ENCODE results near the gene ZIC1. TPM values are rescaled to one million over a fixed set of nuclear protein-coding genes. Genes with fewer than 3 reads are reported as not detected.

The ZIC1 gene
- total and polyA plus RNA-seq, 2 of the 4 experiments (the other 2 are of a cell fraction) = not detected

GRCh38 chr3:147422196-147422595 lies 13.0 kb downstream of the ZIC1 start:
- no peak overlapping the region for H3K14ac ChIP-seq (replicated peaks; ENCODE audit: low read depth, low read length)
- ChIA-PET CTCF (no interaction called here), POLR2A (ENCODE audit: unreplicated experiment) (no interaction called here)
- no peaks in the 10 kb centered on the region for H3K4me1 ChIP-seq (ENCODE audit: control insufficient read depth, insufficient read depth, low read length)
- H3K9me3 ChIP-seq (ENCODE audit: control insufficient read depth, insufficient read depth, low read length) = peaks cover 20% of the 10 kb centered on the region
- H3K27me3 ChIP-seq (ENCODE audit: control insufficient read depth, insufficient read depth, low read length) = peaks cover 75% of the 10 kb centered on the region
- H4K5ac ChIP-seq (ENCODE audit: low read depth, low read length) = no peak overlapping the region
- no peaks in the 10 kb centered on the region for H3K36me3 ChIP-seq (ENCODE audit: control insufficient read depth, insufficient read depth, low read length)
- no peak overlapping the region for H3K4me3 ChIP-seq (ENCODE audit: insufficient read depth, low read depth, low read length)
- H2AK9ac ChIP-seq (replicated peaks; ENCODE audit: low read depth, low read length, poor library complexity) = no peak overlapping the region
- H3K56ac ChIP-seq (ENCODE audit: extremely low read depth, insufficient read depth, low read length) = no peak overlapping the region
- H3K9ac ChIP-seq (ENCODE audit: low read depth, low read length) = no peak overlapping the region
- dilution Hi-C loops (cut with HindIII; ENCODE audit: low sequenced_read_pairs, unreplicated experiment) (no loop called here), intact Hi-C loops (cut with micrococcal nuclease) (no loop called here), in situ Hi-C loops (cut with MboI; ENCODE audit: low sequenced_read_pairs) (no loop called here)
- no TSS peak for BruUV-seq (replicated peaks)
- H2BK120ac ChIP-seq (ENCODE audit: low read depth, low read length) = no peak overlapping the region
- H3K4ac ChIP-seq (ENCODE audit: low read depth, low read length) = no peak overlapping the region
- H4K91ac ChIP-seq (ENCODE audit: insufficient read depth, low read depth, low read length) = no peak overlapping the region
- no peak overlapping the region for H3K27ac ChIP-seq (ENCODE audit: insufficient read depth, low read length)
- no peak overlapping the region for H3K23ac ChIP-seq (ENCODE audit: low read depth, low read length)
- no peak overlapping the region for H2AK5ac ChIP-seq (ENCODE audit: low read depth, low read length)
- no peak overlapping the region for H2BK15ac ChIP-seq (ENCODE audit: low read depth, low read length)
- H4K8ac ChIP-seq (ENCODE audit: low read depth in 2 of 2, low read length in 2 of 2) = no peak overlapping the region
- H4K20me1 ChIP-seq (ENCODE audit: insufficient read depth, low read length) = no peaks in the 10 kb centered on the region
- H3K18ac ChIP-seq (ENCODE audit: low read depth, low read length) = no peak overlapping the region
- H2BK20ac ChIP-seq (ENCODE audit: low read depth, low read length) = no peak overlapping the region
- DNase-seq (no peak), ATAC-seq (ENCODE audit: low read depth) (no peak)
- H2AFZ ChIP-seq (replicated peaks; ENCODE audit: low read length, poor library complexity) = no peak overlapping the region
- 8% methylated on average over 2 of the region's 15 CpGs; no CpG with 5 or more reads in 1 of the 2 experiments for WGBS, 2 experiments (ENCODE audit: extremely low coverage in 2 of 2, insufficient read length in 1 of 2)
- no peaks in the 10 kb centered on the region for H3K9me1 ChIP-seq (ENCODE audit: insufficient read depth, low read length)
- no peak overlapping the region for H3K4me2 ChIP-seq (ENCODE audit: low read depth, low read length)
- H3K79me1 ChIP-seq (ENCODE audit: low read depth in 1 of 2, low read length in 2 of 2) = no peaks in the 10 kb centered on the region
- TF ChIP-seq CTCF (conservative IDR thresholded peaks at IDR 0.05; ENCODE audit: low read depth, low read length) (no peak), SMC3 (IDR thresholded peaks at IDR 0.05; ENCODE audit: low read depth, low read length) (no peak), BHLHE40 (IDR thresholded peaks at IDR 0.05; ENCODE audit: low read depth, low read length) (no peak), MAFK (IDR thresholded peaks at IDR 0.05; ENCODE audit: low read depth, low read length) (no peak), MAZ (IDR thresholded peaks at IDR 0.05; ENCODE audit: borderline replicate concordance, low read depth, low read length) (no peak), USF2 (IDR thresholded peaks at IDR 0.05; ENCODE audit: low read depth, low read length) (no peak), FOS (IDR thresholded peaks at IDR 0.05; ENCODE audit: low read depth, low read length) (no peak), RCOR1 (IDR thresholded peaks at IDR 0.05; ENCODE audit: insufficient replicate concordance, low read length) (no peak)
- no peak overlapping the region for H2BK5ac ChIP-seq (ENCODE audit: low read depth, low read length, poor library complexity, severe bottlenecking)

Data from IMR-90 (cell line).